ENCODE results near the gene OTUD3. TPM values are rescaled to one million over a fixed set of nuclear protein-coding genes. Genes with fewer than 3 reads are reported as not detected.

The OTUD3 gene
- total RNA-seq, 1 experiment from 2014 or later = 9.7 TPM

DNA sequence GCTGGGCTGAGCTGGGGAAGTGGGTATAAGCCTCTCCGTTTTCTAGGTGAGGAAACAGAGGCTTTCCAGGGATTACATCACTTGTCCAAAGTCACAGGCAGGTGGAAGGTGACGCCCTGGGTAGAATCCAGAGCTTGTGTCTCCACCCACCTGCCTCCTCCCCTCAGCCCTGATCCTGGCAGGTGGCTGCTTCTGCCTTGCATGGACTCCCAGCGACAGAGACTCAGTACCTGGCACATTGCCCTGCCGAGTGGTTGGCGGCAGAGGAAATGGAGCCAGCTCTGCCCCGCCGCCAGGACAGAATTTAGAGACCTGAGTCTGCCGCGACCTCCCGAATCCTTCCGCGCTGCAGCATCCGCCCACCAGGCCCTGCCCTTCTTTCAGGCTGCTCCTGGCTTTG, 39.1 kb downstream of the OTUD3 start:
- CTCF ChIA-PET = interaction anchor here (0.6 kb wide), 1 partner anchor 291 kb away, joined by 3 read pairs; no protein-coding TSS in a partner anchor

DNA sequence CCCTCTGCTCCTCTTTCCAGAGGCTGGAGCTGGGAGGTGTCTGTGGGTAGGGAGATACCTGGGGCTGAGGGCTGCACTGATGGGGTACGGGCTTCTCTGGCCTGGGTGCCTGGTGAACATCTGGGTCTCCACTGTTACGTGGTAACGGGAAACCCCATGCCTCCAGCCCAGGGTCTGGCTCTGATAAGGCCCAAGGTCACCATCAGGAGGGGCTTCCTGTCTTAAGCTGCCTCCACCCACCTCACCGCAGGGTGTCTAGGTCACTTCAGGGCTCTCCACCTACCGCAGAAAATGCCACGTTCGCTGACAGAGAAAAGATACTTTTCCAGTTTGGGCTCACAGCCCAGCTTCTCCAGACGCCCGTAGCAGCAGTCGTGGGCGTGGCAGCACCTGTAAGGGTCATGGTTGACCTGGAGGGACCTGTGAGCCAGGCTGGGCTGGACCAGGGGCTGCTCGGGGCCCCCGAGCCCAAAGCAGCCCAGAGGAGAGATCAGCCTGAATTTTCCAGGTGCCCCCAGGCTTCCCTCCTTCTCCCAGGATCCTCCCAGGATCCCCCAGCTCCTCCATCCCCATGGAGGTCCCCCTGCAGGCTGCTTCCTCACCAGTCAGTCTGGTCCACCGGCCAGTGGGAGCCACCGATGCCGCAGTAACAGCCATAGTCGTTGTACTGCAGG, 40.0 kb downstream of the OTUD3 start:
- H3K9me3 ChIP-seq (ENCODE audit: insufficient read depth, low read depth) = no peaks in the 10 kb centered on the region
- peaks cover 65% of the 10 kb centered on the region for H3K4me1 ChIP-seq (replicated peaks; ENCODE audit: insufficient read depth)
- BruUV-seq (replicated peaks) = no TSS peak
- ChIA-PET POLR2A (ENCODE audit: unreplicated experiment) (interaction anchor here (0.7 kb wide), 1 partner anchor 18 kb away, joined by 3 read pairs; no protein-coding TSS in a partner anchor), CTCF (no interaction called here)
- peak overlapping the region; percentile 63 for H3K27ac ChIP-seq
- DNase-seq = peak; percentile 51 to 68
- no peaks in the 10 kb centered on the region for H3K79me2 ChIP-seq (ENCODE audit: low read depth)
- H4K20me1 ChIP-seq (ENCODE audit: insufficient read depth) = no peaks in the 10 kb centered on the region
- intact Hi-C loops (cut with micrococcal nuclease; ENCODE audit: unreplicated experiment) = loop anchor here (1.0 to 10.0 kb wide), 3 partner anchors 290 to 713 kb away; partner anchors contain the start of gene PINK1
- H3K9me2 ChIP-seq (ENCODE audit: insufficient read depth) = no peaks in the 10 kb centered on the region
- TF ChIP-seq EZH2 (IDR thresholded peaks at IDR 0.05; ENCODE audit: low read depth) = no peak
- TF ChIP-seq, protein P1, sequence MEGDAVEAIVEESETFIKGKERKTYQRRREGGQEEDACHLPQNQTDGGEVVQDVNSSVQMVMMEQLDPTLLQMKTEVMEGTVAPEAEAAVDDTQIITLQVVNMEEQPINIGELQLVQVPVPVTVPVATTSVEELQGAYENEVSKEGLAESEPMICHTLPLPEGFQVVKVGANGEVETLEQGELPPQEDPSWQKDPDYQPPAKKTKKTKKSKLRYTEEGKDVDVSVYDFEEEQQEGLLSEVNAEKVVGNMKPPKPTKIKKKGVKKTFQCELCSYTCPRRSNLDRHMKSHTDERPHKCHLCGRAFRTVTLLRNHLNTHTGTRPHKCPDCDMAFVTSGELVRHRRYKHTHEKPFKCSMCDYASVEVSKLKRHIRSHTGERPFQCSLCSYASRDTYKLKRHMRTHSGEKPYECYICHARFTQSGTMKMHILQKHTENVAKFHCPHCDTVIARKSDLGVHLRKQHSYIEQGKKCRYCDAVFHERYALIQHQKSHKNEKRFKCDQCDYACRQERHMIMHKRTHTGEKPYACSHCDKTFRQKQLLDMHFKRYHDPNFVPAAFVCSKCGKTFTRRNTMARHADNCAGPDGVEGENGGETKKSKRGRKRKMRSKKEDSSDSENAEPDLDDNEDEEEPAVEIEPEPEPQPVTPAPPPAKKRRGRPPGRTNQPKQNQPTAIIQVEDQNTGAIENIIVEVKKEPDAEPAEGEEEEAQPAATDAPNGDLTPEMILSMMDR (conservative IDR thresholded peaks at IDR 0.05) = no peak
- no peak overlapping the region for H2AFZ ChIP-seq
- no peaks in the 10 kb centered on the region for H3K36me3 ChIP-seq (ENCODE audit: low read depth)
- H3K27me3 ChIP-seq (ENCODE audit: insufficient read depth, low read depth) = no peaks in the 10 kb centered on the region
- H3F3A ChIP-seq (ENCODE audit: insufficient read depth, low read depth) = peaks cover 29% of the 10 kb centered on the region
- H3K4me2 ChIP-seq = peak overlapping the region; percentile 42
- no peak overlapping the region for H3K4me3 ChIP-seq

More for the DNA sequence above, 39.1 kb downstream of the OTUD3 start:
- Histone ChIP-seq H4K20me1 (ENCODE audit: insufficient read depth) (no peaks in the 10 kb centered on the region), H3K27ac (peak overlapping the region; percentile 63), H3K27me3 (ENCODE audit: insufficient read depth, low read depth) (no peaks in the 10 kb centered on the region), H3K4me3 (no peak overlapping the region), H3F3A (ENCODE audit: insufficient read depth, low read depth) (peaks cover 22% of the 10 kb centered on the region), H3K36me3 (ENCODE audit: low read depth) (no peaks in the 10 kb centered on the region), H3K4me1 (replicated peaks; ENCODE audit: insufficient read depth) (peaks cover 56% of the 10 kb centered on the region), H3K9me2 (ENCODE audit: insufficient read depth) (no peaks in the 10 kb centered on the region), H2AFZ (no peak overlapping the region), H3K79me2 (ENCODE audit: low read depth) (no peaks in the 10 kb centered on the region), H3K4me2 (peak overlapping the region; percentile 42), H3K9me3 (ENCODE audit: insufficient read depth, low read depth) (no peaks in the 10 kb centered on the region)
- no TSS peak for BruUV-seq (replicated peaks)
- intact Hi-C loops (cut with micrococcal nuclease; ENCODE audit: unreplicated experiment) = loop anchor here (2.0 to 10.0 kb wide), 3 partner anchors 179 to 713 kb away; partner anchors contain the start of gene PINK1
- DNase-seq = peak in 1 of 2 experiments; percentile 62
- POLR2A ChIA-PET (ENCODE audit: unreplicated experiment) = interaction anchor here (0.7 kb wide), 1 partner anchor 28 kb away, joined by 4 read pairs; no protein-coding TSS in a partner anchor
- TF ChIP-seq EZH2 (IDR thresholded peaks at IDR 0.05; ENCODE audit: low read depth) = no peak
- TF ChIP-seq, protein P1 (conservative IDR thresholded peaks at IDR 0.05) = no peak

DNA sequence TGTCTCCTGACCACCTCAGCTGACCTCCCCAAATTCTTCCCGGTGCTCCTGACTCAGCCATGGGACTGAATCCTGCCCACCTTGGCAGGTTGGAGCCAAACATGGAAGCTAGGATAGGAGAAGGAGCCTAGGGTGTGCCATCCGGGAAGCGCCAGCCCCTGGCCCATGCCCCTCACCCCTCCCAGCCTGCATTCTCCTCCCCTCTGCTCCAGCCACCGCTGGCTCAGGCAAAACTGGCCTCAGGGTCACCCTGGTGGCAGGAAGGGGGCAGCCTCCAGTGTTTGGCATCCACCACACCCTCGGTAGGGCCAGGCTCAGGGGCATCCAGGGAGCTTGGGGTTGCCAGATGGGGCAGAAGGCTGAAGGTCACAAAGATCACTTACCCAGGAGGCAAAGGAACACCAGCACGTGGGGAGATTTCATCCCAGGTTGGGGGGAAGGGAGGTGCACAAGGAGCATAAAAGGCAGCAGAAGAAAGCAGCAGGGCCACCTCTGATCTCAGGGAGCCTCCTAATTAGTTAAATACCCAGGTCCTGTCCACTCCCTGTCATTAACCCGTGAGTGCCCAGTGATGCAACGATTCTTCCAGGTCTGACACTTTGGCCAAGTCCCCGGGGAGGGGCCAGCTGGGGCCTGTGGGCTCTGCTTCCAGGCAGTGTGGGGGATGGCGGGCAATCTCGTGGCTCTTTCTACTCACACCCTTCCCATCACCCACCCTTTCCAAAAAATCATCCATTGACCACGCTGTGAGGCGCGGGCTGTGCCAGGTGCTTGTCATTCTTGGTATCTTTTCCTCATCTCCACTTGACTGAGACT, 41.1 kb downstream of the OTUD3 start, which contains the start of gene PLA2G2E:
Gene PLA2G2E, minus strand, starts transcription at position 481 of the 816 bp plus-strand sequence. Its CDS starts 58 bp downstream, at position 423.
- peak in 1 of 2 experiments; percentile 32 for DNase-seq
- Histone ChIP-seq H3K9me2 (ENCODE audit: insufficient read depth) (no peaks in the 10 kb centered on the region), H3K27me3 (ENCODE audit: insufficient read depth, low read depth) (no peaks in the 10 kb centered on the region), H3F3A (ENCODE audit: insufficient read depth, low read depth) (peaks cover 33% of the 10 kb centered on the region), H2AFZ (no peak within 1 kb of the TSS), H3K36me3 (ENCODE audit: low read depth) (no peaks in the 10 kb centered on the region), H3K4me1 (replicated peaks; ENCODE audit: insufficient read depth) (peaks cover 75% of the 10 kb centered on the region), H3K4me2 (peak within 1 kb of the TSS; percentile 42), H4K20me1 (ENCODE audit: insufficient read depth) (no peaks in the 10 kb centered on the region), H3K79me2 (ENCODE audit: low read depth) (no peaks in the 10 kb centered on the region), H3K4me3 (no peak within 1 kb of the TSS), H3K9me3 (ENCODE audit: insufficient read depth, low read depth) (no peaks in the 10 kb centered on the region), H3K27ac (peak within 1 kb of the TSS; percentile 92)
- CTCF ChIA-PET = no interaction called here
- intact Hi-C loops (cut with micrococcal nuclease; ENCODE audit: unreplicated experiment) = loop anchor here (5.0 to 10.0 kb wide), 2 partner anchors 289 to 711 kb away; partner anchors contain the start of gene PINK1
- TF ChIP-seq, protein P1 (conservative IDR thresholded peaks at IDR 0.05) = no peak
- TF ChIP-seq EZH2 (IDR thresholded peaks at IDR 0.05; ENCODE audit: low read depth) = no peak
- no TSS peak for BruUV-seq (replicated peaks)
- POLR2A ChIA-PET (ENCODE audit: unreplicated experiment) = no interaction called here

All from PC-9 (cell line).